ENCODE data around the gene MED14. TPM values are rescaled to one million over a fixed set of nuclear protein-coding genes. Genes with fewer than 3 reads are reported as not detected.

MED14 gene
- total and polyA plus RNA-seq, 2 of the 13 experiments (the other 11 are each of a cell fraction or from before 2014, with no cell fraction given) = 10.2 to 16.3 TPM

DNA sequence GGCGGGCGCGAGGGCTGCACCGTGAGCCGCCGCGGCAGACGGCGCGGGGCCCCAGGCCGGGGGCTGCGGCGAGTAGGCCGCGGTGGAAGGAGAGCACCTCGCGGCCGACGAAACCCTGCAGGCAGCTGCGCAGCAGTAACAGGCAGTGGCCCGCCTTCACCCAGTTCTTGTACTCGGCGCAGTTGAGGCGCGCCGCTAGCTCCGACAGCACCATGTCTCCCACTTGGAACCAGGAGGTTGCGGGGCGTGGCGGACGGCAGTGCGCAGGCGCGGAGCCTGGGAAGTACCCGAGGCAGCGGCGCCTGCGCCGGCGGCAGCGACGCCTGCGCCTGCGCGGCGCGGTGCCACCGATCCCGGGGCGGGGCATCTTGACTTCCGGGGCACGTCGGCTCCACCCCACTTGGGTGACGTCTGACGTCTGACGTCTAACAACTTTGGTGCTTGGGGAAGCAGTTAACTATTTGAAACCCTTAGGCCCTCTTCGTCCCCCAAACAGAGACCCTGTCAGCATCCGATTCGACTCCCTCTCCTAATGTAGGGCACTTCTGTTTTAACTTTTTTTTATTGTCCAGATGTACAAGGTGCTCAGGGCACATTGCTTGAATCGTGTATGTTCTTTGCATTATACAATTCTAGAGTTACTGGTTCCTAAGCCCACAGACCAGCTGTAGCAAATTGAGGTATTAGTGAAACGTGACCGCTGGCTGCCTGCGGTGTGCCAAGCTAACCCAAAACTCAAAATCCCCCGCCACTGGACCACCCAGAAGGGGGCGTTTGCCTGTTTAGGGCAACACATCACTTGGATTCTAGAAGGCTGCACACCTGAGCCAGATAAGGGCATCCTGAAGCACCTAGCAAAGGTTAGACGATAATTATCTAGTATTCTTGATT is 87.8 kb downstream of the MED14 start, which contains the start of gene CXorf38 (continued):
- TF ChIP-seq GMEB2 (CRISPR knock-in tag; IDR thresholded peaks at IDR 0.05; ENCODE audit: low read depth) = peak; percentile 62
- TF ChIP-seq SIN3B (IDR thresholded peaks at IDR 0.05; ENCODE audit: low read length) = no peak
- TF ChIP-seq, protein P1, sequence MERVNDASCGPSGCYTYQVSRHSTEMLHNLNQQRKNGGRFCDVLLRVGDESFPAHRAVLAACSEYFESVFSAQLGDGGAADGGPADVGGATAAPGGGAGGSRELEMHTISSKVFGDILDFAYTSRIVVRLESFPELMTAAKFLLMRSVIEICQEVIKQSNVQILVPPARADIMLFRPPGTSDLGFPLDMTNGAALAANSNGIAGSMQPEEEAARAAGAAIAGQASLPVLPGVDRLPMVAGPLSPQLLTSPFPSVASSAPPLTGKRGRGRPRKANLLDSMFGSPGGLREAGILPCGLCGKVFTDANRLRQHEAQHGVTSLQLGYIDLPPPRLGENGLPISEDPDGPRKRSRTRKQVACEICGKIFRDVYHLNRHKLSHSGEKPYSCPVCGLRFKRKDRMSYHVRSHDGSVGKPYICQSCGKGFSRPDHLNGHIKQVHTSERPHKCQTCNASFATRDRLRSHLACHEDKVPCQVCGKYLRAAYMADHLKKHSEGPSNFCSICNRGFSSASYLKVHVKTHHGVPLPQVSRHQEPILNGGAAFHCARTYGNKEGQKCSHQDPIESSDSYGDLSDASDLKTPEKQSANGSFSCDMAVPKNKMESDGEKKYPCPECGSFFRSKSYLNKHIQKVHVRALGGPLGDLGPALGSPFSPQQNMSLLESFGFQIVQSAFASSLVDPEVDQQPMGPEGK (CRISPR knock-in tag; IDR thresholded peaks at IDR 0.05) = no peak
- no peak for TF ChIP-seq PHF20 (CRISPR knock-in tag; IDR thresholded peaks at IDR 0.05)
- TF ChIP-seq, protein P2, sequence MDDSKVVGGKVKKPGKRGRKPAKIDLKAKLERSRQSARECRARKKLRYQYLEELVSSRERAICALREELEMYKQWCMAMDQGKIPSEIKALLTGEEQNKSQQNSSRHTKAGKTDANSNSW (CRISPR knock-in tag; IDR thresholded peaks at IDR 0.05; ENCODE audit: borderline replicate concordance) = no peak
- TF ChIP-seq MIER3 (CRISPR knock-in tag; IDR thresholded peaks at IDR 0.05; ENCODE audit: borderline replicate concordance) = no peak
- TF ChIP-seq SSRP1 (CRISPR knock-in tag; IDR thresholded peaks at IDR 0.05) = no peak
- TF ChIP-seq, protein P3, sequence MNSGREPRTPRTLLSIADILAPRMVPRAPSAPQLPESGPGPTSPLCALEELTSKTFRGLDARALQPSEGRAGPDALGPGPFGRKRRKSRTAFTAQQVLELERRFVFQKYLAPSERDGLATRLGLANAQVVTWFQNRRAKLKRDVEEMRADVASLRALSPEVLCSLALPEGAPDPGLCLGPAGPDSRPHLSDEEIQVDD (CRISPR knock-in tag; IDR thresholded peaks at IDR 0.05; ENCODE audit: borderline replicate concordance) = no peak
- TF ChIP-seq, protein P4, sequence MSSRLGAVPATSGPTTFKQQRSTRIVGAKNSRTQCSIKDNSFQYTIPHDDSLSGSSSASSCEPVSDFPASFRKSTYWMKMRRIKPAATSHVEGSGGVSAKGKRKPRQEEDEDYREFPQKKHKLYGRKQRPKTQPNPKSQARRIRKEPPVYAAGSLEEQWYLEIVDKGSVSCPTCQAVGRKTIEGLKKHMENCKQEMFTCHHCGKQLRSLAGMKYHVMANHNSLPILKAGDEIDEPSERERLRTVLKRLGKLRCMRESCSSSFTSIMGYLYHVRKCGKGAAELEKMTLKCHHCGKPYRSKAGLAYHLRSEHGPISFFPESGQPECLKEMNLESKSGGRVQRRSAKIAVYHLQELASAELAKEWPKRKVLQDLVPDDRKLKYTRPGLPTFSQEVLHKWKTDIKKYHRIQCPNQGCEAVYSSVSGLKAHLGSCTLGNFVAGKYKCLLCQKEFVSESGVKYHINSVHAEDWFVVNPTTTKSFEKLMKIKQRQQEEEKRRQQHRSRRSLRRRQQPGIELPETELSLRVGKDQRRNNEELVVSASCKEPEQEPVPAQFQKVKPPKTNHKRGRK (CRISPR knock-in tag; IDR thresholded peaks at IDR 0.05) = no peak
- TF ChIP-seq, protein P5, sequence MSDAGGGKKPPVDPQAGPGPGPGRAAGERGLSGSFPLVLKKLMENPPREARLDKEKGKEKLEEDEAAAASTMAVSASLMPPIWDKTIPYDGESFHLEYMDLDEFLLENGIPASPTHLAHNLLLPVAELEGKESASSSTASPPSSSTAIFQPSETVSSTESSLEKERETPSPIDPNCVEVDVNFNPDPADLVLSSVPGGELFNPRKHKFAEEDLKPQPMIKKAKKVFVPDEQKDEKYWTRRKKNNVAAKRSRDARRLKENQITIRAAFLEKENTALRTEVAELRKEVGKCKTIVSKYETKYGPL (CRISPR knock-in tag; IDR thresholded peaks at IDR 0.05) = no peak
- TF ChIP-seq ZNF776 (CRISPR knock-in tag; IDR thresholded peaks at IDR 0.05) = no peak
- no peak for TF ChIP-seq ZNF766 (CRISPR knock-in tag; IDR thresholded peaks at IDR 0.05; ENCODE audit: borderline replicate concordance)
- no peak for TF ChIP-seq ZNF564 (CRISPR knock-in tag; IDR thresholded peaks at IDR 0.05)
- no peak for TF ChIP-seq ZNF468 (CRISPR knock-in tag; IDR thresholded peaks at IDR 0.05)
- TF ChIP-seq ZBTB8A (CRISPR knock-in tag; IDR thresholded peaks at IDR 0.05; ENCODE audit: borderline replicate concordance, low read depth) = no peak
- no peak for TF ChIP-seq MEIS2 (CRISPR knock-in tag; IDR thresholded peaks at IDR 0.05)
- no peak for TF ChIP-seq ZNF207 (IDR thresholded peaks at IDR 0.05; ENCODE audit: borderline replicate concordance)
- no peak; the same call in 1 of the 2 replicates for TF ChIP-seq ZNF772 (CRISPR knock-in tag; IDR thresholded peaks at IDR 0.05)
- no peak for TF ChIP-seq ZEB1 (IDR thresholded peaks at IDR 0.05; ENCODE audit: insufficient replicate concordance, low read depth)
- TF ChIP-seq CBX2 (IDR thresholded peaks at IDR 0.05; ENCODE audit: low read depth, low read length) = no peak
- TF ChIP-seq CBX2 (CRISPR knock-in tag; IDR thresholded peaks at IDR 0.05; ENCODE audit: low read depth) = no peak
- TF ChIP-seq SIN3A (IDR thresholded peaks at IDR 0.05; ENCODE audit: borderline replicate concordance, low read depth, low read length) = no peak; the same call in 1 of the 2 replicates
- peak; percentile 95 for TF ChIP-seq KDM2A (CRISPR knock-in tag; IDR thresholded peaks at IDR 0.05; ENCODE audit: borderline replicate concordance, low read depth)
- TF ChIP-seq ZNF530 (CRISPR knock-in tag; IDR thresholded peaks at IDR 0.05; ENCODE audit: low read depth) = no peak

Data from HepG2 (cell line).